KOPT-K1 (cell line): ENCODE measurements around the gene PLSCR5.

ENCODE experiments used
- H3K27ac ChIP-seq: fragments of 200-600 bp; sonication (generic); 2 replicates; pipeline ENCODE4 v1.5.1; 2016; ENCODE audit warnings: antibody characterized with exemption, mild to moderate bottlenecking, low read depth, low read length; ENCODE audit not compliant: poor library complexity, severe bottlenecking
- H3K36me3 ChIP-seq: fragments of 200-600 bp; sonication (generic); 2 replicates; pipeline ENCODE4 v1.5.1; 2017; ENCODE audit warnings: antibody characterized with exemption, mild to moderate bottlenecking, low read length, moderate library complexity; ENCODE audit not compliant: insufficient read depth
- H3K9me3 ChIP-seq: fragments of 200-600 bp; sonication (generic); 2 replicates; pipeline ENCODE4 v1.5.1; 2017; ENCODE audit warnings: antibody characterized with exemption, low read length, mild to moderate bottlenecking; ENCODE audit not compliant: insufficient read depth, poor library complexity, severe bottlenecking

PLSCR5 gene

DNA sequence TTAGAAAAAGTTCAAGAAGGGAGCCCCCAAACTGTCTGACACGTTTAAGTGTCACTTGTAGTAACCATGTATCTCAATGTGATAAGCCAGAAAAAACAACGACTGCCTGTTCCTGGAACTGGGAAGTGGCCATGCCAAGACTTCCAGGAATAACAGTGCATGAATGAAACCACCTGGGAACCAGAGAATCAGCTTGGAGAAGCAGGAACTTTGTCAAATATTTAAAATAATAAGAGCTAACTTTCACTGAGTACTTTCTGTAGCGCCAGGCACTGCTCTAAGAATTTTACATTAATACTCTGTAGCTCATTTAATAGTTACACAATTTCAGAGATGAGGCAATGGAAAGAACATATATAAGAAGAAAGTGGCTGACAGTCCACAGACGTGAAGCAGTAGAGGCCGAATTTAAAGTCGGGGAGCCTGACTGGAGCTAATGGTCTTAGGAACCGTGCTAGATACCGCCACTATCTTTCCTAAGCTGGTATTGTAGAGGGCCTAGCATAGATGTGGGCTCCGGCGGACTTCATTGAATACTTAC is 61.6 kb downstream of the PLSCR5 start:
- Histone ChIP-seq H3K27ac (peak overlapping the region; percentile 88), H3K36me3 (peaks cover 22% of the 10 kb centered on the region), H3K9me3 (no peaks in the 10 kb centered on the region)

DNA sequence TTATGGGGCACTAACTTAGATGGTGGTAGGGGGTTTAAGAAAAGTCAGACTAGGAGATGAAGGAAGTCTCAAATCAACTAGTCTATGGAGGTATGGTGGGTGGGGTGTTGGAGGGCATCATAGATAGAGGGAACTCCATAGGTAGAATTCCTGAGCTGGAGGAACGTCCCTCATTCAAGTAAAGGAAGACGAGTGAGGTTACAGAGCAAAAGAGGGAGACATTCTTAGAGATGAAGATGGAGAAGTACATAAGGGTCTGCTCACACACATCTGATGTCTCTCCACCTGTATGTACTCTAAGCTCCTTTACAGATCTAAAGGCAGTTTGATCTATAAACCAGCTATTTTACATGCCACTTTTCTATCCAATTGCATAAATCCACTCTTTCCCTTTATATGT is 62.2 kb downstream of the PLSCR5 start:
- Histone ChIP-seq H3K27ac (peak overlapping the region; percentile 88), H3K9me3 (no peaks in the 10 kb centered on the region), H3K36me3 (peaks cover 22% of the 10 kb centered on the region)

DNA sequence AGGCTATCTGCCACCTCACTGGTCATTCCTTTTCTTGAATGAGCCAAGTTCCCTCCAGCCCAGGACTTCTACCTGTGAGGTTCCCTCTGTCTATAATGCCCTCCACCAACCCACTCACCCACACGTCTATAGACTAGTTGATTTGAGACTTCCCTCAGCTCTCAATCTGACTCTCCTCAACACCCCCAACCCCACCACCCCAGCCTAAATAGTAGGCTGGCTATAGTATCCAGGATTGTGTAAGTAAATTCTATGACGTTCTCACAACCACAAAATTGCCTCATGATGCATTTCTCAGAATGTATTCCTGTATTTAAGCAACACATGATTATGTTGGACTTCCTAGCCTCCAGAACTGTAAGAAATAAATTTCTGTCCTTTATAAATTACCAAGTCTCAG is 63.0 kb downstream of the PLSCR5 start:
- Histone ChIP-seq H3K9me3 (no peaks in the 10 kb centered on the region), H3K27ac (no peak overlapping the region), H3K36me3 (peaks cover 28% of the 10 kb centered on the region)

DNA sequence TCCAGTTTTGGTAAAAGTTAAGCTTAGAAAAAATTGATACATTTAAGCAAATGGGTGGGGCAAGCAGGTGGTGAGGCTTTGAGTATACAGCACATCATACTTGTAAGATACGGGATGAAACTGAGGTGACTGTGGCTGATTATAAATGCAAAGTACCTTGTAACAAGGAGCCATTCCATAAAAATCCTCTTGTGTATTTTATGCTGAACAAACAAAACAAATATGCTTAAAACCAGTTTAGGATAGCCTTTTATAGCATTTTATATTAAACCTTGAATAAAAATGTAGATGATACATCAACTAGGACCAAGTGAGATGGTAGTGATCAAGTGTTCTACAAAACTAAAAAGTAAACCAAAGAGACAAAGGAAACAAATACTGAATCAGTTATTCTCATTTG is 64.2 kb downstream of the PLSCR5 start:
- Histone ChIP-seq H3K27ac (no peak overlapping the region), H3K36me3 (peaks cover 30% of the 10 kb centered on the region), H3K9me3 (no peaks in the 10 kb centered on the region)

DNA sequence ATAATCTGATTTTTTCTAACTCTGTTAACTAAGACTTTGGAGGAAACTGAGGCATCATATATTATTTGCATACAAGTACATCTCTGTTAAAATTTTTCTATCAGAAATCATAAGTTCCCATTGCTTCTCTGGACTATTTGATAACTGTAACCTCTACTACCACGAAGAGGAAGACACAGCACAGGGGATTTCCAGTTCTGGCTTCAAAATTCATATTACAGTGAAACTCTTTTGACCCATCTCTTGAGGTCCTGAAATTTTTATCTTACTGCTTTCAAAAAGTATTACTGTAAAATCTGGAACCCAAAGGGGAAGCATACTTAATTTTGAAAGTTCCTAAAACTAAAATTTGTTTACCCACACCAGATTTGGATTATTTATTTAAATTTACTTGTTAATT is 64.9 kb downstream of the PLSCR5 start:
- Histone ChIP-seq H3K36me3 (peaks cover 30% of the 10 kb centered on the region), H3K9me3 (no peaks in the 10 kb centered on the region), H3K27ac (no peak overlapping the region)

DNA sequence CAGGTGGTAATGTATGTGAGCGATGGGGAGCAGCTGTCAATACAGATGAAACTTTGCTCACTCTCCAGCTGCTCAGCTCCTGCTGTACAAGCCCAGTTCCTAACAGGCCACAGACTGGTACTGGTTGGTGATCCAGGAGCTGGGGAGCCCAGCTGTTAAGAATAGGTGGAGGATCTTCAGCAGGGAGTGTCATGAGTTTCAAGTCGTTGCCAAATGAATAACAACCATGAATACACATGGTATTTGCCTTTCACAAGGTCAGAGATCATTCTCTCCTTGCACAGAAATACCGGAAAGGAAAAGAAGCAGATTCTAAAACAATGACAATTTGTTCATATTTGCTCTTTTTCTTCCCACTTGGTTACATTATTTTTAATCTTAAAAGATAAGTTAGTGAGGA is 65.8 kb downstream of the PLSCR5 start:
- Histone ChIP-seq H3K27ac (no peak overlapping the region), H3K36me3 (peaks cover 30% of the 10 kb centered on the region), H3K9me3 (no peaks in the 10 kb centered on the region)

DNA sequence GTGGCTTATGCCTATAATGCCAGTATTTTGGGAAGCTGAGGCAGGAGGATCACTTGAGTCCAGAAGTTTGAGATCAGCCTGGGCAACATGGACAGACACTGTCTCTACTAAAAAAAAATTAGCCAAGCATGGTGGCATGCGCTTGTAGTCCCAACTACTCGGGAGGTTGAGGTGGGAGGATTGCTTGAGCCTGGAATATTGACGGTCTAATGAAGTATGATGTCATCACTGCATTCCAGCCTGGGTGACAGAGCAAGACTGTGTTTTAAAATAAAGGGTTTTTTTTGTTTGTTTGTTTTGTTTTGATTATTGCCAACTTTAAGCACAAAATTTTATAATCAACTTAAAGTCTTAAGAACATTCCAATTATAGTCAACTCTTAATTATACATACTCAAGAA is 67.5 kb downstream of the PLSCR5 start:
- H3K9me3 ChIP-seq: no peaks in the 10 kb centered on the region
- peaks cover 40% of the 10 kb centered on the region for H3K36me3 ChIP-seq
- no peak overlapping the region for H3K27ac ChIP-seq

DNA sequence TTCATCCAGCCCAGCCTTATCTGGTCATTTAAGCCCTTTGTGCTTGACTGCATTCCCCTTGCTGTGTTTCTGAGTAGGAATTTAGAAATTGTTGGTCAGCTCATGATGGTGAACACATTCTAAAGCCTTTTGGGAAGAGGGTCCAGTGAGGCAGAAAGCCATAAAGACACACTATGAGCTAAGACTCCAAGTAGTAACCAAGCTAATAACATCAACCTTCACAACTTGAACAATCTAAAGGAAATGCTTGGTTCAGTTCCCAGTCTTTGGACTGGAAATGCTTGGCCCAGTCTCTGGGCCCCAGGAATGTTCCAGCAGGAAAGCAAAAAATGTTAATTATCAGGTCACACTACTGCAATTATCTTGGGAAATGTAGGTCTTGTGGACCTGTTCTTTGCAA is 68.5 kb downstream of the PLSCR5 start:
- no peaks in the 10 kb centered on the region for H3K9me3 ChIP-seq
- H3K27ac ChIP-seq: no peak overlapping the region
- H3K36me3 ChIP-seq: peaks cover 43% of the 10 kb centered on the region
